ENCODE data around the gene KLF7. TPM values are rescaled to one million over a fixed set of nuclear protein-coding genes. Genes with fewer than 3 reads are reported as not detected.
A peak's percentile ranks its signal among the peaks of the same experiment; 100 is the strongest.

Gene KLF7
- 10 to 100 TPM; 14.2 to 25.1 (median 15.0) TPM for polyA plus RNA-seq (ENCODE audit: low read depth in 6 of 6)

- no peaks in the 10 kb centered on the region for H3K27me3 Mint-ChIP-seq
- H3K27ac Mint-ChIP-seq = peak within 1 kb of the TSS; percentile 98 to 100 (median 100)
- peaks cover 0 to 4% (median 0%) of the 10 kb centered on the region in 7 donors for H3K9me3 Mint-ChIP-seq
- peak within 1 kb of the TSS; percentile 95 to 100 (median 98) for H3K4me3 Mint-ChIP-seq
- ATAC-seq (ENCODE audit: low read depth in 2 of 2) (peak; percentile 31 to 32), DNase-seq (peak; percentile 62)
- H3K4me1 Mint-ChIP-seq = peaks cover 56 to 75% (median 62%) of the 10 kb centered on the region in 3 donors
- H3K36me3 Mint-ChIP-seq = peaks cover 0 to 7% of the 10 kb centered on the region in 2 donors
Observed at GRCh38 chr2:207165121-207166038, at the start of gene KLF7. Gene KLF7, minus strand, starts transcription at chr2:207165948. Its CDS starts 380 bp downstream, at chr2:207165568.

GRCh38 chr2:207215308-207215707 lies 49.6 kb upstream of the KLF7 start:
- ATAC-seq (ENCODE audit: low read depth in 2 of 2) (no peak), DNase-seq (no peak)
- peaks cover 6 to 11% of the 10 kb centered on the region in 2 donors for H3K36me3 Mint-ChIP-seq
- peaks cover 0 to 6% (median 0%) of the 10 kb centered on the region in 3 donors for H3K27me3 Mint-ChIP-seq
- peak overlapping the region in 1 of 6 donors; percentile 12 for H3K27ac Mint-ChIP-seq
- no peaks in the 10 kb centered on the region for H3K4me1 Mint-ChIP-seq
- H3K4me3 Mint-ChIP-seq = no peak overlapping the region
- H3K9me3 Mint-ChIP-seq = peaks cover 0 to 10% (median 3%) of the 10 kb centered on the region in 7 donors

- Mint-ChIP-seq H3K27ac (no peak overlapping the region), H3K4me3 (no peak overlapping the region), H3K4me1 (no peaks in the 10 kb centered on the region), H3K36me3 (peaks cover 6 to 14% of the 10 kb centered on the region in 2 donors), H3K27me3 (peaks cover 0 to 11% (median 0%) of the 10 kb centered on the region in 3 donors), H3K9me3 (peaks cover 0 to 10% (median 4%) of the 10 kb centered on the region in 7 donors)
- no peak for ATAC-seq (ENCODE audit: low read depth in 2 of 2)
- no peak for DNase-seq
Observed at GRCh38 chr2:207214446-207214845, 48.7 kb upstream of the KLF7 start.

GRCh38 chr2:207206011-207206410 lies 40.3 kb upstream of the KLF7 start:
- Mint-ChIP-seq H3K9me3 (peaks cover 0 to 2% (median 0%) of the 10 kb centered on the region in 7 donors), H3K27me3 (peaks cover 0 to 10% (median 0%) of the 10 kb centered on the region in 3 donors), H3K4me3 (no peak overlapping the region), H3K27ac (no peak overlapping the region), H3K4me1 (peaks cover 0 to 7% (median 0%) of the 10 kb centered on the region in 3 donors), H3K36me3 (peaks cover 0 to 9% of the 10 kb centered on the region in 2 donors)
- DNase-seq = no peak
- no peak for ATAC-seq (ENCODE audit: low read depth in 2 of 2)

GRCh38 chr2:207205173-207205957 lies 39.6 kb upstream of the KLF7 start:
- peaks cover 0 to 10% (median 0%) of the 10 kb centered on the region in 3 donors for H3K27me3 Mint-ChIP-seq
- peaks cover 0 to 12% of the 10 kb centered on the region in 2 donors for H3K36me3 Mint-ChIP-seq
- peaks cover 0 to 2% (median 0%) of the 10 kb centered on the region in 7 donors for H3K9me3 Mint-ChIP-seq
- DNase-seq = no peak
- H3K27ac Mint-ChIP-seq = no peak overlapping the region
- H3K4me3 Mint-ChIP-seq = no peak overlapping the region
- ATAC-seq (ENCODE audit: low read depth in 2 of 2) = no peak
- peaks cover 0 to 7% (median 0%) of the 10 kb centered on the region in 3 donors for H3K4me1 Mint-ChIP-seq

GRCh38 chr2:207203056-207203455 lies 37.3 kb upstream of the KLF7 start:
- H3K4me3 Mint-ChIP-seq = no peak overlapping the region
- no peak for ATAC-seq (ENCODE audit: low read depth in 2 of 2)
- H3K4me1 Mint-ChIP-seq = peaks cover 0 to 7% (median 0%) of the 10 kb centered on the region in 3 donors
- H3K27ac Mint-ChIP-seq = no peak overlapping the region
- H3K9me3 Mint-ChIP-seq = peaks cover 0 to 2% (median 0%) of the 10 kb centered on the region in 7 donors
- no peaks in the 10 kb centered on the region for H3K27me3 Mint-ChIP-seq
- peaks cover 0 to 13% of the 10 kb centered on the region in 2 donors for H3K36me3 Mint-ChIP-seq
- no peak for DNase-seq

GRCh38 chr2:207202645-207203044 lies 36.9 kb upstream of the KLF7 start:
- Mint-ChIP-seq H3K27me3 (peaks cover 0 to 2% (median 0%) of the 10 kb centered on the region in 3 donors), H3K4me3 (no peak overlapping the region), H3K27ac (no peak overlapping the region), H3K9me3 (peaks cover 0 to 2% (median 0%) of the 10 kb centered on the region in 7 donors), H3K36me3 (peaks cover 3 to 13% of the 10 kb centered on the region in 2 donors), H3K4me1 (peaks cover 0 to 4% (median 0%) of the 10 kb centered on the region in 3 donors)
- DNase-seq (no peak), ATAC-seq (ENCODE audit: low read depth in 2 of 2) (no peak)

GRCh38 chr2:207201416-207201815 lies 35.7 kb upstream of the KLF7 start:
- ATAC-seq (ENCODE audit: low read depth in 2 of 2) (no peak), DNase-seq (no peak)
- H3K4me3 Mint-ChIP-seq = no peak overlapping the region
- H3K27ac Mint-ChIP-seq = no peak overlapping the region
- H3K9me3 Mint-ChIP-seq = peaks cover 0 to 2% (median 0%) of the 10 kb centered on the region in 7 donors
- peaks cover 7 to 13% of the 10 kb centered on the region in 2 donors for H3K36me3 Mint-ChIP-seq
- H3K27me3 Mint-ChIP-seq = peaks cover 0 to 5% (median 0%) of the 10 kb centered on the region in 3 donors
- H3K4me1 Mint-ChIP-seq = no peaks in the 10 kb centered on the region

GRCh38 chr2:207200136-207200535 lies 34.4 kb upstream of the KLF7 start:
- DNase-seq (no peak), ATAC-seq (ENCODE audit: low read depth in 2 of 2) (no peak)
- H3K27me3 Mint-ChIP-seq = peaks cover 0 to 5% (median 4%) of the 10 kb centered on the region in 3 donors
- no peak overlapping the region for H3K27ac Mint-ChIP-seq
- H3K4me1 Mint-ChIP-seq = no peaks in the 10 kb centered on the region
- no peak overlapping the region for H3K4me3 Mint-ChIP-seq
- peaks cover 0 to 2% (median 0%) of the 10 kb centered on the region in 7 donors for H3K9me3 Mint-ChIP-seq
- H3K36me3 Mint-ChIP-seq = peaks cover 7 to 13% of the 10 kb centered on the region in 2 donors

- Mint-ChIP-seq H3K4me1 (no peaks in the 10 kb centered on the region), H3K4me3 (no peak overlapping the region), H3K27ac (no peak overlapping the region), H3K36me3 (peaks cover 6 to 7% of the 10 kb centered on the region in 2 donors), H3K27me3 (peaks cover 0 to 12% (median 5%) of the 10 kb centered on the region in 3 donors), H3K9me3 (peaks cover 0 to 3% (median 0%) of the 10 kb centered on the region in 7 donors)
- no peak for ATAC-seq (ENCODE audit: low read depth in 2 of 2)
- DNase-seq = no peak
Observed at GRCh38 chr2:207194028-207194427, 28.3 kb upstream of the KLF7 start.

- DNase-seq (no peak), ATAC-seq (ENCODE audit: low read depth in 2 of 2) (no peak)
- peaks cover 0 to 15% of the 10 kb centered on the region in 2 donors for H3K36me3 Mint-ChIP-seq
- H3K9me3 Mint-ChIP-seq = peaks cover 0 to 14% (median 10%) of the 10 kb centered on the region in 7 donors
- H3K4me3 Mint-ChIP-seq = no peak overlapping the region
- H3K27me3 Mint-ChIP-seq = peaks cover 0 to 8% (median 0%) of the 10 kb centered on the region in 3 donors
- no peaks in the 10 kb centered on the region for H3K4me1 Mint-ChIP-seq
- H3K27ac Mint-ChIP-seq = no peak overlapping the region
Observed at GRCh38 chr2:207188626-207189419, 23.1 kb upstream of the KLF7 start.

- H3K27me3 Mint-ChIP-seq = no peaks in the 10 kb centered on the region
- no peak for DNase-seq
- H3K36me3 Mint-ChIP-seq = peaks cover 0 to 15% of the 10 kb centered on the region in 2 donors
- no peak overlapping the region for H3K4me3 Mint-ChIP-seq
- no peaks in the 10 kb centered on the region for H3K4me1 Mint-ChIP-seq
- H3K27ac Mint-ChIP-seq = peak overlapping the region in 2 of 6 donors; percentile 35 to 74
- no peak for ATAC-seq (ENCODE audit: low read depth in 2 of 2)
- H3K9me3 Mint-ChIP-seq = peaks cover 0 to 13% (median 7%) of the 10 kb centered on the region in 7 donors
Observed at GRCh38 chr2:207185372-207185771, 19.6 kb upstream of the KLF7 start.

Data from naive B cell (primary cell).